H1 (cell line): Measurements from ENCODE around the gene CCNT1.

ENCODE experiments used
- CHD2 ChIP-seq: IDR thresholded peaks from 2 replicates; pipeline ENCODE4 v1.6.1; 2012; ENCODE audit warnings: low read length, improper control_type of control experiment
- POLR2A ChIP-seq, 2 experiments: IDR thresholded peaks; 1 replicate in 1 of 2; 2 replicates in 1 of 2; pipeline ENCODE4 v1.6.1; 2011; ENCODE audit warnings: low read depth in 2 of 2, low read length in 2 of 2, mild to moderate bottlenecking in 2 of 2; ENCODE audit errors: control extremely low read depth in 1 of 2

- TF ChIP-seq POLR2A (IDR thresholded peaks at IDR 0.05; ENCODE audit: control extremely low read depth in 1 of 2, low read depth in 2 of 2, low read length in 2 of 2) (no peak), CHD2 (no peak)
Measured at GRCh38 chr12:48668996-48669395, 47.5 kb downstream of the CCNT1 start.
